ENCODE results near the gene GBP1.
A peak's percentile ranks its signal among the peaks of the same experiment; 100 is the strongest.
"Not testable (repeated sequence)": the region's sequence is repeated elsewhere in the genome, so short reads cannot be mapped to it uniquely, and the experiment has no call there.

Gene GBP1

GRCh38 chr1:89023026-89023425, 42.0 kb downstream of the GBP1 start:
- no peak overlapping the region for H3K9ac ChIP-seq (ENCODE audit: low read length)
- H3K4me3 ChIP-seq (ENCODE audit: insufficient read depth, low read length, poor library complexity, severe bottlenecking), result no peak overlapping the region
- H2AFZ ChIP-seq (ENCODE audit: low read depth, low read length, severe bottlenecking), result no peak overlapping the region
- H4K20me1 ChIP-seq (ENCODE audit: low read depth, low read length), result no peaks in the 10 kb centered on the region
- TF ChIP-seq, protein P1, sequence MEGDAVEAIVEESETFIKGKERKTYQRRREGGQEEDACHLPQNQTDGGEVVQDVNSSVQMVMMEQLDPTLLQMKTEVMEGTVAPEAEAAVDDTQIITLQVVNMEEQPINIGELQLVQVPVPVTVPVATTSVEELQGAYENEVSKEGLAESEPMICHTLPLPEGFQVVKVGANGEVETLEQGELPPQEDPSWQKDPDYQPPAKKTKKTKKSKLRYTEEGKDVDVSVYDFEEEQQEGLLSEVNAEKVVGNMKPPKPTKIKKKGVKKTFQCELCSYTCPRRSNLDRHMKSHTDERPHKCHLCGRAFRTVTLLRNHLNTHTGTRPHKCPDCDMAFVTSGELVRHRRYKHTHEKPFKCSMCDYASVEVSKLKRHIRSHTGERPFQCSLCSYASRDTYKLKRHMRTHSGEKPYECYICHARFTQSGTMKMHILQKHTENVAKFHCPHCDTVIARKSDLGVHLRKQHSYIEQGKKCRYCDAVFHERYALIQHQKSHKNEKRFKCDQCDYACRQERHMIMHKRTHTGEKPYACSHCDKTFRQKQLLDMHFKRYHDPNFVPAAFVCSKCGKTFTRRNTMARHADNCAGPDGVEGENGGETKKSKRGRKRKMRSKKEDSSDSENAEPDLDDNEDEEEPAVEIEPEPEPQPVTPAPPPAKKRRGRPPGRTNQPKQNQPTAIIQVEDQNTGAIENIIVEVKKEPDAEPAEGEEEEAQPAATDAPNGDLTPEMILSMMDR (IDR thresholded peaks at IDR 0.05; ENCODE audit: insufficient read depth, low read length, poor library complexity, severe bottlenecking), result no peak
- no peak for TF ChIP-seq EZH2phosphoT487 (conservative IDR thresholded peaks at IDR 0.05; ENCODE audit: low read length)
- peak overlapping the region; percentile 28 for H3K4me2 ChIP-seq (ENCODE audit: low read depth, low read length, poor library complexity, severe bottlenecking)
- H3K9me3 ChIP-seq (ENCODE audit: insufficient read depth, low read length), result no peaks in the 10 kb centered on the region
- H3F3A ChIP-seq (ENCODE audit: insufficient read depth), result no peaks in the 10 kb centered on the region
- H3K9me2 ChIP-seq (replicated peaks; ENCODE audit: insufficient read depth, low read length), result no peaks in the 10 kb centered on the region
- no peaks in the 10 kb centered on the region for H3K36me3 ChIP-seq (ENCODE audit: low read length)
- no peaks in the 10 kb centered on the region for H3K27me3 ChIP-seq (ENCODE audit: low read length)
- no peak overlapping the region for H3K27ac ChIP-seq (ENCODE audit: low read depth, low read length)
- no peaks in the 10 kb centered on the region for H3K79me2 ChIP-seq (ENCODE audit: insufficient read depth, low read length)

GRCh38 chr1:89022167-89022959, 42.6 kb downstream of the GBP1 start, which contains the start of gene GBP3:
GBP3 (minus strand) TSS chr1:89022866; CDS start chr1:89020721, 2,145 bp downstream.
- no peaks in the 10 kb centered on the region for H3K9me2 ChIP-seq (replicated peaks; ENCODE audit: insufficient read depth, low read length)
- no peaks in the 10 kb centered on the region for H3K36me3 ChIP-seq (ENCODE audit: low read length)
- H3K4me3 ChIP-seq (ENCODE audit: insufficient read depth, low read length, poor library complexity, severe bottlenecking), result no peak within 1 kb of the TSS
- no peak within 1 kb of the TSS for H3K9ac ChIP-seq (ENCODE audit: low read length)
- H3K79me2 ChIP-seq (ENCODE audit: insufficient read depth, low read length), result no peaks in the 10 kb centered on the region
- no peaks in the 10 kb centered on the region for H4K20me1 ChIP-seq (ENCODE audit: low read depth, low read length)
- H3K9me3 ChIP-seq (ENCODE audit: insufficient read depth, low read length), result no peaks in the 10 kb centered on the region
- H3K4me2 ChIP-seq (ENCODE audit: low read depth, low read length, poor library complexity, severe bottlenecking), result peak within 1 kb of the TSS; percentile 28
- no peaks in the 10 kb centered on the region for H3K27me3 ChIP-seq (ENCODE audit: low read length)
- H3K27ac ChIP-seq (ENCODE audit: low read depth, low read length), result no peak within 1 kb of the TSS
- no peak for TF ChIP-seq EZH2phosphoT487 (conservative IDR thresholded peaks at IDR 0.05; ENCODE audit: low read length)
- TF ChIP-seq, protein P1 (IDR thresholded peaks at IDR 0.05; ENCODE audit: insufficient read depth, low read length, poor library complexity, severe bottlenecking), result no peak
- no peaks in the 10 kb centered on the region for H3F3A ChIP-seq (ENCODE audit: insufficient read depth)
- peak within 1 kb of the TSS; percentile 46 for H2AFZ ChIP-seq (ENCODE audit: low read depth, low read length, severe bottlenecking)

GRCh38 chr1:89018318-89018717, 46.7 kb downstream of the GBP1 start:
- not testable (repeated sequence) for H3K9ac ChIP-seq (ENCODE audit: low read length); H2AFZ ChIP-seq (ENCODE audit: low read depth, low read length, severe bottlenecking); H3K9me3 ChIP-seq (ENCODE audit: insufficient read depth, low read length); H3K27ac ChIP-seq (ENCODE audit: low read depth, low read length); H4K20me1 ChIP-seq (ENCODE audit: low read depth, low read length); H3K4me3 ChIP-seq (ENCODE audit: insufficient read depth, low read length, poor library complexity, severe bottlenecking); H3K36me3 ChIP-seq (ENCODE audit: low read length); H3K9me2 ChIP-seq (replicated peaks; ENCODE audit: insufficient read depth, low read length); H3F3A ChIP-seq (ENCODE audit: insufficient read depth); H3K4me2 ChIP-seq (ENCODE audit: low read depth, low read length, poor library complexity, severe bottlenecking); H3K79me2 ChIP-seq (ENCODE audit: insufficient read depth, low read length); H3K27me3 ChIP-seq (ENCODE audit: low read length)

GRCh38 chr1:89008511-89008910, 56.5 kb downstream of the GBP1 start:
- H2AFZ ChIP-seq (ENCODE audit: low read depth, low read length, severe bottlenecking), result no peak overlapping the region
- no peaks in the 10 kb centered on the region for H3K36me3 ChIP-seq (ENCODE audit: low read length)
- H3F3A ChIP-seq (ENCODE audit: insufficient read depth), result no peaks in the 10 kb centered on the region
- no peak for TF ChIP-seq EZH2phosphoT487 (conservative IDR thresholded peaks at IDR 0.05; ENCODE audit: low read length)
- TF ChIP-seq, protein P1 (IDR thresholded peaks at IDR 0.05; ENCODE audit: insufficient read depth, low read length, poor library complexity, severe bottlenecking), result no peak
- H4K20me1 ChIP-seq (ENCODE audit: low read depth, low read length), result no peaks in the 10 kb centered on the region
- no peaks in the 10 kb centered on the region for H3K79me2 ChIP-seq (ENCODE audit: insufficient read depth, low read length)
- no peak overlapping the region for H3K9ac ChIP-seq (ENCODE audit: low read length)
- H3K9me3 ChIP-seq (ENCODE audit: insufficient read depth, low read length), result no peaks in the 10 kb centered on the region
- no peaks in the 10 kb centered on the region for H3K27me3 ChIP-seq (ENCODE audit: low read length)
- no peak overlapping the region for H3K4me3 ChIP-seq (ENCODE audit: insufficient read depth, low read length, poor library complexity, severe bottlenecking)
- H3K9me2 ChIP-seq (replicated peaks; ENCODE audit: insufficient read depth, low read length), result no peaks in the 10 kb centered on the region
- no peak overlapping the region for H3K4me2 ChIP-seq (ENCODE audit: low read depth, low read length, poor library complexity, severe bottlenecking)
- no peak overlapping the region for H3K27ac ChIP-seq (ENCODE audit: low read depth, low read length)

Measured in SU-DHL-6 (cell line).